GM21515 (cell line): Measurements from ENCODE around the gene ZNF438.

Experiments used
- ATAC-seq: cut with Tn5 transposase; IDR thresholded peaks from one replicate; pipeline ENCODE4 v1.9.1; 2021; ENCODE audit not compliant: unreplicated experiment

Gene ZNF438

GRCh38 chr10:30830315-30831230, 201.1 kb downstream of the ZNF438 start:
- no peak for ATAC-seq

- no peak for ATAC-seq
These were observed 201.8 kb downstream of the ZNF438 start for GRCh38 chr10:30829901-30830300.

- ATAC-seq = no peak
These were observed 203.0 kb downstream of the ZNF438 start for GRCh38 chr10:30828680-30829079.

GRCh38 chr10:30828164-30828563, 203.5 kb downstream of the ZNF438 start:
- ATAC-seq = no peak

- no peak for ATAC-seq
These were observed 204.0 kb downstream of the ZNF438 start for GRCh38 chr10:30827531-30828120.

- no peak for ATAC-seq
These were observed 205.0 kb downstream of the ZNF438 start for GRCh38 chr10:30826679-30827078.

GRCh38 chr10:30825495-30825894, 206.2 kb downstream of the ZNF438 start:
- ATAC-seq = no peak

GRCh38 chr10:30825022-30825421, 206.6 kb downstream of the ZNF438 start:
- no peak for ATAC-seq

- ATAC-seq = no peak
These were observed 208.0 kb downstream of the ZNF438 start for GRCh38 chr10:30823651-30824050.

- no peak for ATAC-seq
These were observed 208.8 kb downstream of the ZNF438 start for GRCh38 chr10:30822693-30823465.

- ATAC-seq = no peak
These were observed 209.5 kb downstream of the ZNF438 start for GRCh38 chr10:30821994-30822692.

GRCh38 chr10:30821261-30821993, 210.2 kb downstream of the ZNF438 start:
- no peak for ATAC-seq

GRCh38 chr10:30820261-30820991, 211.2 kb downstream of the ZNF438 start:
- ATAC-seq = no peak

GRCh38 chr10:30819341-30820181, 212.1 kb downstream of the ZNF438 start:
- ATAC-seq = no peak

GRCh38 chr10:30818854-30819253, 212.8 kb downstream of the ZNF438 start:
- ATAC-seq = no peak

- ATAC-seq = no peak
These were observed 213.5 kb downstream of the ZNF438 start for GRCh38 chr10:30818010-30818660.

GRCh38 chr10:30817541-30817940, 214.1 kb downstream of the ZNF438 start:
- ATAC-seq = no peak

- no peak for ATAC-seq
These were observed 214.9 kb downstream of the ZNF438 start for GRCh38 chr10:30816820-30817171.
